Measurements from ENCODE around the gene PIP5K1B. TPM values are rescaled to one million over a fixed set of nuclear protein-coding genes. Genes with fewer than 3 reads are reported as not detected.
A peak's percentile ranks its signal among the peaks of the same experiment; 100 is the strongest.

PIP5K1B gene
- total and polyA plus RNA-seq, 10 of the 15 experiments (the other 5 are each of a cell fraction or from before 2014, with no cell fraction given), result 6.8 to 16.3 (median 10.6) TPM

- peak; percentile 82 for ATAC-seq
- ChIA-PET RAD21 (ENCODE audit: unreplicated experiment) (interaction anchor here (0.7 to 1.3 kb wide), 3 partner anchors 19 to 256 kb away, joined by 3 to 5 read pairs (median 3); no protein-coding TSS in a partner anchor), CTCF (interaction anchor here (0.6 to 2.5 kb wide), 7 partner anchors 12 to 271 kb away, joined by 3 to 8 read pairs (median 4); no protein-coding TSS in a partner anchor), SMC1A (ENCODE audit: uncharacterized antibody, unreplicated experiment) (interaction anchor here (0.7 to 1.4 kb wide), 6 partner anchors 13 to 267 kb away, joined by 3 to 5 read pairs (median 3); partner anchors contain the start of gene PIP5K1B), POLR2A (interaction anchor here (0.6 to 1.1 kb wide), 2 partner anchors 29 to 450 kb away, joined by 3 read pairs; no protein-coding TSS in a partner anchor)
- peak; percentile 78 for TF ChIP-seq MTA2 (IDR thresholded peaks at IDR 0.05; ENCODE audit: low read depth)
- no peak for TF ChIP-seq GATAD2B (conservative IDR thresholded peaks at IDR 0.05; ENCODE audit: low read depth)
- no peak for TF ChIP-seq TCF12 (IDR thresholded peaks at IDR 0.05; ENCODE audit: low read depth, low read length)
- TF ChIP-seq BACH1 (IDR thresholded peaks at IDR 0.05; ENCODE audit: borderline replicate concordance), result 0 out of 2 replicates have a peak, but pooled peaks have one; percentile 20
- 0 out of 2 replicates have a peak, but pooled peaks have one; percentile 6 for TF ChIP-seq BCL11A (IDR thresholded peaks at IDR 0.05; ENCODE audit: low read depth, low read length)
- Histone ChIP-seq H3K9me3 (replicated peaks; ENCODE audit: control insufficient read depth, insufficient read depth, low read length) (no peaks in the 10 kb centered on the region; the same call in 2 of the 3 replicates), H3K4me3 (no peak overlapping the region), H3K4me1 (ENCODE audit: control insufficient read depth, insufficient read depth, low read length) (no peaks in the 10 kb centered on the region), H3K79me2 (ENCODE audit: control insufficient read depth, insufficient read depth, low read length) (no peaks in the 10 kb centered on the region; the same call in none of the 2 replicates), H2AFZ (ENCODE audit: control insufficient read depth, low read depth, low read length) (no peak overlapping the region), H3K27me3 (replicated peaks in 1 of 2; ENCODE audit: control insufficient read depth in 2 of 2, insufficient read depth in 2 of 2, low read length in 1 of 2) (no peaks in the 10 kb centered on the region), H3K27ac (ENCODE audit: control insufficient read depth, insufficient read depth) (no peak overlapping the region), H3K9ac (ENCODE audit: control insufficient read depth, insufficient read depth, low read length) (no peak overlapping the region), H4K20me1 (ENCODE audit: control insufficient read depth, insufficient read depth) (no peaks in the 10 kb centered on the region; the same call in 1 of the 2 replicates), H3K36me3 (ENCODE audit: control insufficient read depth in 2 of 2, insufficient read depth in 2 of 2, low read length in 1 of 2) (peaks cover 0 to 2% of the 10 kb centered on the region in 2 experiments; a peak in 2 of 4 replicates), H3K4me2 (ENCODE audit: control insufficient read depth, insufficient read depth) (no peak overlapping the region)
- 5% methylated on average over 1 of the region's 1 CpG for WGBS (ENCODE audit: insufficient coverage, insufficient replicate concordance, low lambda C conversion rate, missing lambda C conversion rate)
- no TSS peak for BruUV-seq (replicated peaks)
- DNase-seq (ENCODE audit: low read depth, low spot score), result no peak
- intact Hi-C loops (cut with micrococcal nuclease; ENCODE audit: unreplicated experiment) (no loop called here), in situ Hi-C loops (cut with MboI) (no loop called here)
- FAIRE-seq, result peak; percentile 59
These were observed 23.7 kb downstream of the PIP5K1B start for GRCh38 chr9:68728731-68729130.

DNA sequence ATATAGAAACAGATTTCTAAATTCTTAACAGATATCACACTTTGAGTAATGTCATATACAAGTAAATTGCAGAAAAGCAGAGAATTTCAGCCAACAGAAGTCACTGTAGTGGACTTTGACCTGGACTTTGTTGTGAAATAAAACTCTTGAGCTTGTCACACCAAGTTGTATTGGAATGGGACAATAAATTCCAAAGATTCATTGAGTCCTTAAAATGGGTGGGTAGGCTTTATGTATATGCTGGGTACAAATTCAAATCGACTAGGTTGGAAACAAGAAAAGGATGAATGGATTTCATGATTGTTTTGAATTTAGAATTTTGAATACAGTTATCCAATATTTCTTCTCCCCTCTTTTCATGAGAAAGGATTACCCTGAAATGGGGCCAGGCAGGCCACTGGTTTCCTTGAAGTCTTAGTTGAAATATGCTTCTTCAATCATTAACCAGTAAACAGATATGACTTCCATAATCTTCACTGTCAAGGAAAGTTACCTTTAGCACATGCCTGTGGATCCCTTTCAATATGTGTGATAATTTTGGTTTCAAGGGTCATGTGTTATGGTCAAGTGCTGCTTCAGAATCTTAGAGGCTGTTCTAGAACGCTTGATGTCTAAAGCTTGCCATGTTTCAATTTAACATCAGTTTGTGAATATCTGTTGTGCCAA, 25.7 kb downstream of the PIP5K1B start:
- in situ Hi-C loops (cut with MboI) (no loop called here), intact Hi-C loops (cut with micrococcal nuclease; ENCODE audit: unreplicated experiment) (no loop called here)
- SMC1A ChIA-PET (ENCODE audit: uncharacterized antibody, unreplicated experiment), result no interaction called here
- no TSS peak for BruUV-seq (replicated peaks)
- ATAC-seq, result no peak
- Histone ChIP-seq H3K4me2 (ENCODE audit: control insufficient read depth, insufficient read depth) (no peak overlapping the region), H3K9me3 (replicated peaks; ENCODE audit: control insufficient read depth, insufficient read depth, low read length) (no peaks in the 10 kb centered on the region), H3K27me3 (replicated peaks in 1 of 2; ENCODE audit: control insufficient read depth in 2 of 2, insufficient read depth in 2 of 2, low read length in 1 of 2) (no peaks in the 10 kb centered on the region), H3K27ac (ENCODE audit: control insufficient read depth, insufficient read depth) (no peak overlapping the region), H4K20me1 (ENCODE audit: control insufficient read depth, insufficient read depth) (no peaks in the 10 kb centered on the region; the same call in 1 of the 2 replicates), H3K79me2 (ENCODE audit: control insufficient read depth, insufficient read depth, low read length) (no peaks in the 10 kb centered on the region; the same call in none of the 2 replicates), H3K4me1 (ENCODE audit: control insufficient read depth, insufficient read depth, low read length) (no peaks in the 10 kb centered on the region), H3K4me3 (no peak overlapping the region), H3K9ac (ENCODE audit: control insufficient read depth, insufficient read depth, low read length) (no peak overlapping the region), H2AFZ (ENCODE audit: control insufficient read depth, low read depth, low read length) (no peak overlapping the region), H3K36me3 (ENCODE audit: control insufficient read depth in 2 of 2, insufficient read depth in 2 of 2, low read length in 1 of 2) (no peaks in the 10 kb centered on the region; a peak in 2 of 4 replicates)
- RAD21 ChIA-PET (ENCODE audit: unreplicated experiment), result no interaction called here
- POLR2A ChIA-PET, result no interaction called here
- WGBS (ENCODE audit: insufficient coverage, insufficient replicate concordance, low lambda C conversion rate, missing lambda C conversion rate), result 95% methylated on average over 2 of the region's 2 CpGs
- CTCF ChIA-PET, result no interaction called here
- no peak for DNase-seq (ENCODE audit: low read depth, low spot score)
- no peak for FAIRE-seq
- TF ChIP-seq TCF12 (IDR thresholded peaks at IDR 0.05; ENCODE audit: low read depth, low read length) (no peak), ZNF622 (IDR thresholded peaks at IDR 0.05) (no peak), PBX3 (IDR thresholded peaks at IDR 0.05; ENCODE audit: insufficient replicate concordance, low read depth, low read length) (no peak), CTCF (IDR thresholded peaks at IDR 0.05 in 2 of 3, conservative IDR thresholded peaks at IDR 0.05 in 1 of 3; ENCODE audit: control insufficient read depth in 2 of 3, extremely low read depth in 1 of 3, insufficient read depth in 1 of 3, low read depth in 3 of 3, low read length in 3 of 3) (no peak), BCL3 (IDR thresholded peaks at IDR 0.05; ENCODE audit: borderline replicate concordance, insufficient read depth, low read depth, low read length, poor library complexity, severe bottlenecking) (no peak), ATF7 (IDR thresholded peaks at IDR 0.05; ENCODE audit: low read depth) (no peak), TCF3 (IDR thresholded peaks at IDR 0.05; ENCODE audit: borderline replicate concordance, insufficient read depth, low read depth, low read length) (no peak)
